ENCODE results near the gene ALMS1.
"Not testable (repeated sequence)": the region's sequence is repeated elsewhere in the genome, so short reads cannot be mapped to it uniquely, and the experiment has no call there.

Gene ALMS1

DNA sequence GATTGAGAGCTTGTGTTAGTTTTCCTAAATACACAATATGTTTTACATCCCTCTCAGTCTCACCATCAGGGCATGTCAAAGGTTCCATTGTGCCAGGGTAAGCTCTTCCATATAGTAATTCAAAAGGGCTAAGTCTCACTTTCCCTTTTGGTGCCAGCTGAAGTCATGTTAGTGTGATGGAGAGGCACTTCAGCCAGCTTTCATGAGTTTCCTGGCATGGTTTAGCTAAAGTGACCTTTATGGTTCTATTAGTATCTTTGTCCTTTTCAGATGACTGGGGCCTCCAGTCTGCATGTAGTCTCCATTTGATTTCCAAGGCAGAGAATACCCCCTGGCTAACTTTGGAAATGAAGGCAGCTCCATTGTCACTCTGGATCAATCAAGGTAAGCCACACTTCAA, 229.4 kb downstream of the ALMS1 start:
- DNase-seq (ENCODE audit: low read depth in 1 of 2, low spot score in 1 of 2), result no peak

- not testable (repeated sequence) for DNase-seq (ENCODE audit: low read depth in 1 of 2, low spot score in 1 of 2)
These were observed 234.3 kb downstream of the ALMS1 start for GRCh38 chr2:73619925-73620324.

GRCh38 chr2:73624036-73624435, 238.4 kb downstream of the ALMS1 start:
- DNase-seq (ENCODE audit: low read depth in 1 of 2, low spot score in 1 of 2), result not testable (repeated sequence)

DNA sequence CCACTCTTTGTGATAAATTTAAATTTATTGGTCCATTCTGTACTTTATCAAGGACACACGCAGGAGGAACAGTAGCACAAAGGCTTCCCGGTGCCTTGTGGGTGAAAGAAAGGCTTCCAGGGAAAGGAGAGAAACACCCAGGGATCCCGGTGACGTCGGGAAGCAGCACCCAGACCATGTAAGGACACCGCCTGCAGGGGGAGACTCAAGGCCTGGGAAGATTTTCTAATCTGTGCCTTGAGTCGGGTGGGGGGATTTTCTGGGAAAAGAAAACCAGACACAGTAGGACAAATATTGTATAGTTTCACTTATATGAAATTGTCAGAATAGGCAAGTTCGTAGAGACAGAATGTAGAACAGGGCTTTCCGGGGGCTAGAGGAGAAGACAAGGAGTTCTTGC, 239.0 kb downstream of the ALMS1 start:
- not testable (repeated sequence) for DNase-seq (ENCODE audit: low read depth in 1 of 2, low spot score in 1 of 2)

- not testable (repeated sequence) for DNase-seq (ENCODE audit: low read depth in 1 of 2, low spot score in 1 of 2)
These were observed 240.6 kb downstream of the ALMS1 start for GRCh38 chr2:73626237-73626636.

DNA sequence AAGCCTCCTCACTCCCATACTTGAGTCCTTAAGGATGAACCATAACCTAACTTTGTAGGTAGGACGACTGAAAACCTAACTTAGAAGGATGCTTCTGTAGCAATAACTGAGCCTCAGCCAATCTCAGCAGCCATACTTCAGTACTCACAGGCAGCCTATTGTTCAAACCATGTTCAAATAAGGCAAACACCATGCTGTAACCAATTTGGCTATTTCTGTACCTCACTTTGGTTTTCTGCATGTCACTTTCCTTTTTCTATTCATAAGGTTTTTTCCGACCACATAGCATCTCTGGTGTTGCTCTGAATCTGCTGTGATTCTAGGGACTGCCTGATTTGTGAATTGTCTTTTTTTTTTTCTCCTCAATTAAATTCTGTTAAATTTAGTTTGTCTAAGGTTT, 242.9 kb downstream of the ALMS1 start:
- not testable (repeated sequence) for DNase-seq (ENCODE audit: low read depth in 1 of 2, low spot score in 1 of 2)

GRCh38 chr2:73630662-73631266, 245.1 kb downstream of the ALMS1 start:
- DNase-seq (ENCODE audit: low read depth in 1 of 2, low spot score in 1 of 2), result not testable (repeated sequence)

GRCh38 chr2:73636977-73637376, 251.3 kb downstream of the ALMS1 start:
- DNase-seq (ENCODE audit: low read depth in 1 of 2, low spot score in 1 of 2), result not testable (repeated sequence)

DNA sequence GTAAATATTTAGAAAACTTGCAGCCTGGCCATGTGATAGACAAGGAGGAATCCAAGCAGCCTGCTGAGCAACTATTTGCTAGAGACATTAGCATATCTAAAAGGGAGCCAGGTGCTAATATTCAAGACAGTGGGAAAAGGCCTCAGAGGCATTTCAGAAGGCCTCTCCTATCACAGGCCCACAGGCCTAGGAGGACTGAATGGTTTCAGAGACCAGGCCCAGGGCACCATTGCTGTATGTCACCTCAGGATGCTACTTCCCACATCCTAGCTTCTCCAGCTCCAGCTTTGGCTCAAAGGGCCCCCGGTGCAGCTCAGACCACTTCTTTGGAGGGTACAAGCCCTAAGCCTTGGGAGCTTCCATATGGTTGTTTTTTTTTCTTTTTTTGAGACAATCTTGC, 252.8 kb downstream of the ALMS1 start:
- DNase-seq (ENCODE audit: low read depth in 1 of 2, low spot score in 1 of 2), result no peak

DNA sequence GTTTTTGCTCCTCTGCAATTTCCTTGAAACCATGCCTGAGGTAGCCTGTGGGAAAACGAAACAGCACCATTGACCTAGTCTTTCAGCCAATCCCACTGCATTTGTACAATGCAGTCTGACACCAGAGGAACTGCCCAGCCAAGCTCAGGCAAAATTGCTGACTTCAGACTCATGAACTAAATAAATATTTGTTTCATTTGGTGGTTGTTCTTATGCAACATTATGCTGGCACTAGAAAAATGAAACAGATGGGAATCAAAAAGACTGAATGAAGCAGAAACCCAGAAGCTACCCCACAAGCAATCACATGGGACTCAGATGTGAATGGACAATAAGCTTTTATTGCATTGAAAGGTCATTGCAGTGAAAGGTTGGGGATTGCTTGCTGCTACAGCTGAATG, 254.9 kb downstream of the ALMS1 start:
- DNase-seq (ENCODE audit: low read depth in 1 of 2, low spot score in 1 of 2), result no peak

DNA sequence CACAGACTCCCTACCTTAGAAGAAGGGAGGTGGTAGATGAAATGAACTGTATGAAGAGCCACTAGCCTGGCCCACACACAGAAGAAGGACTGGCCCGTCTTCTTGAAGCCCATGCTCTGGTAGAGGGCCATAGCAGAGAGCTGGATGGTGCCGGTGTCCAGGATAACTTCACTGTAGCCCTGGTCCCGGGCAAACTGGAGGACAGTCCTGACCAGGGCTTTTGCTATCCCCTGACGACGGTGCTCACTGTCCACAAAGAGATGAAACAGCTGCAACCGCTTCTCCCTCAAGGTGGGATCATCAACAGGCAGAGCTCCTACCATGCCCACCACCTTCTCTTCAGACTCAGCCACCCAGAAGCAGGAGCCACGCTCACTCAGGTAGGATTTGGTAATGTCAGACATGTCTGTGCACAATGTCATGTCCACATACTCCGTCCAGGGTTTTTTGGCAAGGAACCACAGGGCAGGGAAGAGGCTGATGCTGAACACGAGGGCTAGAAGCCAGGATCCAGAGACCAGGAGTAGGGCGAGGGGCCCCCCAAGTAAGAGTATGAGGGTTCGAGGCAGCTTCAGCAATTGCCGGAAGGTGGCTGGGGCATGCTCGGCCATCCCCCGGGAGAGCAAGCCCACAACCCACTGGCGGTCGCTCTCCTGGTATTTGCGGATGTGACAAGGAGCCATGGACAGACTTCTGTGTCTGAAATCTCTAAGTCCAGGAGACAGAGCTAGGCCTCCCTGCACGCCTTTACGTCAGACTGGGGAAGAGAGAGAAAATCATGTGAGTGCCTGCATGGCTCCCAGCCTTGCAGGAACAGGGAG, 255.5 kb downstream of the ALMS1 start:
- no peak for DNase-seq (ENCODE audit: low read depth in 1 of 2, low spot score in 1 of 2)

DNA sequence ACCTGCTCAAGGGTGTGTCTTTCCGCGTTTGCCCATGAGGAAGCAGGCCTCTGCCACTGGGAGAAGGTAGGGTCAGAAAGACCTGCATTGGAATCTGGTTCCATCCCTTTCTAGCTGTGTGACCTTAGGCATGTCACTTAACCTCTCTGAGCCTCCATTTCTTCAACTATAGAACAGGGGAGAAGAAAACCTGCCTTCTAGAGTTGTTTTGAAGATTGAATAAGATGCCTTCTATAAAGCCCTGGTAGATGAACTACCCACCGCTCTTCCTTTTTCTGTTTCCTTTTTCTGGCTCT, 256.1 kb downstream of the ALMS1 start:
- no peak for DNase-seq (ENCODE audit: low read depth in 1 of 2, low spot score in 1 of 2)

- no peak for DNase-seq (ENCODE audit: low read depth in 1 of 2, low spot score in 1 of 2)
These were observed 256.8 kb downstream of the ALMS1 start, which contains the start of gene NAT8 for GRCh38 chr2:73642338-73643018. Gene NAT8, minus strand, starts transcription at chr2:73642422. Its CDS starts 794 bp downstream, at chr2:73641628.

DNA sequence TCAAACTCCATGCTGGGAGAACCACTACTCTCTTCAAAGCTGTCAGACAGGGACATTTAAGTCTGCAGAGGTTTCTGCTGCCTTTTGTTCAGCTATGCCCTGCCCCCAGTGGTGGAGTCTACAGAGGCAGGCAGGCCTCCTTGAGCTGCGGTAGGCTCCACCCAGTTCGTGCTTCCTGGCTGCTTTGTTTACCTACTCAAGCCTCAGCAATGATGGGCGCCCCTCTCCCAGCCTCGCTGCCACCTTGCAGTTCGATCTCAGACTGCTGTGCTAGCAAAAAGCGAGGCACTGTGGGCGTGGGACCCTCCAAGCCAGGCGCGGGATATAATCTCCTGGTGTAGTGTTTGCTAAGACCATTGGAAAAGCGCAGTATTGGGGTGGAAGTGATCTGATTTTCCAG, 262.1 kb downstream of the ALMS1 start:
- DNase-seq (ENCODE audit: low read depth in 1 of 2, low spot score in 1 of 2), result not testable (repeated sequence)

- DNase-seq (ENCODE audit: low read depth in 1 of 2, low spot score in 1 of 2), result no peak
These were observed 266.1 kb downstream of the ALMS1 start for GRCh38 chr2:73651591-73652230.

- no peak for DNase-seq (ENCODE audit: low read depth in 1 of 2, low spot score in 1 of 2)
These were observed 266.7 kb downstream of the ALMS1 start for GRCh38 chr2:73652348-73652747.

- DNase-seq (ENCODE audit: low read depth in 1 of 2, low spot score in 1 of 2), result no peak
These were observed 268.5 kb downstream of the ALMS1 start for GRCh38 chr2:73654175-73654574.

Measured in activated CD4-positive, alpha-beta T cell treated with anti-CD3 and anti-CD28 coated beads, Interleukin-2, amount 50 U/mL, for 24 hours (primary cell).